GM12873 (cell line): Measurements from ENCODE around the gene SPTBN4.

Experiments
- CTCF ChIP-seq: IDR thresholded peaks from 2 replicates; pipeline ENCODE4 v1.5.1; 2012; ENCODE audit warnings: low read depth, mild to moderate bottlenecking, moderate library complexity, low read length, control low read depth; ENCODE audit not compliant: insufficient read depth; ENCODE audit errors: missing control alignments

The SPTBN4 gene

DNA sequence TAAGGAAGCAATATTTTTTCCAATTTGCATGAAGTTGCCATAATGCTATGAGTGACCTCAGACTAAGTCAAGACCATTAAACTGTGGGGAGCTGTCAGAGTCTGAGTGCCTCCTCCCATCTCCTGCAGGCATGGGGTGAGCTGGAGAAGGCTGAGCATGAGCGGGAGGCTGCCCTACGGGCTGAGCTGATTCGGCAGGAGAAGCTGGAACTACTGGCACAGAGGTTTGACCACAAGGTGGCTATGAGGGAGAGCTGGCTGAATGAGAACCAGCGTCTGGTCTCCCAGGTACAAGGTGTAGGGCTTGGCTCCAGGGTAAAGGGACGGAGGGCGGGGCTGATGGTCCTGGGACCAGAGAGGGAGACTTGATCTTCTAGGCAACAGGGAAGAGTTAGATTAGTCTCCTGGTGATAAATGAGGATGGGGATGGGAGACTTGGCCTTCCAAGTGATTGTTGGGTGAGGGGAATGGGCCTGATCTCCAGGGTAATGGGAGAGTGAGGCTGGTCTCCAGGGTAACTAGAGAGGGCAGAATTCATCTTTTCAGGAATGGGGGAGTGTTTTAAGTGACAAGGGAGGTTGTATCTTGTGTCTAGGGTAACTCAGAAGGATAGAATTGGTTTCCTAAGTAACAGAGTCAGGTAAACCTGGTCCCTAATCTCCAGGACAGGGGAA lies 36.0 kb downstream of the SPTBN4 start:
- no peak for TF ChIP-seq CTCF

DNA sequence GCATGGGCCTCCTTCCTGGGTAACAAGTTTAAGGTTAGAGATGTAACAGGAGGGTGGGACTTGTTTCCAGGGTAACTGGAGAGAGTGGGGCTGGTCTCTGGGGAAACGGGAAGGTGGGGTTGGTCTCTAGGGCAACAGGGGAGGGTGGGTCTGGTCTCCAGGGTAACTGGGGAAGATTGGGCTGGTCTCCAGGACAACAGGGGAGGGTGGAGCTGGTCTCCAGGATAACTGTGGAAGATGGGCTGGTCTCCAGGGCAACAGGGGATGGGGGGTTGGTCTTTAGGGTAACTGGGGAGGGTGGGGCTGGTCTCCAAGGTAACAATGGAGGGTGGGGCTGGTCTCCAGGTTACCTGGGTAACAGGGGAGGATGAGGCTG lies 36.5 kb downstream of the SPTBN4 start:
- TF ChIP-seq CTCF = no peak

GRCh38 chr19:40506099-40506498 lies 39.3 kb downstream of the SPTBN4 start:
- TF ChIP-seq CTCF = no peak

DNA sequence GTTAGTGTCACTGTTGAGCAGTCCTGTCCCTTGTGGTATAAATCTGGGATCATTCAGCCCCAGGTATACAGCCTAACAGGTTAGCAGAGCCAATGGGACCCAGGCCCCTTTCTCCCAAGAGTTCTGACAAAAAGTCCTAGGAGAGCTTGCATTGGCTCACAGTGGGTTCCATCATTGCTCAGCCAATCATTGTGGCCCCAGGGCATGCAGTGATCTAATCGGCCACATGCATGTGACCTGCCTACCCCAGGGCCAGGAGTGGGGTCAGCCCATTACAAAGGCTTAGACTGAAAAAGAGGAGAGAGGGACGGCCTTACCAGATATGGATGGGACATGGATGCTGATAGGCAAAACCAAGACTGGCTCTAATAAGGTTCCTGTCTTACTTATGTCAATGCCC lies 41.1 kb downstream of the SPTBN4 start:
- no peak for TF ChIP-seq CTCF

DNA sequence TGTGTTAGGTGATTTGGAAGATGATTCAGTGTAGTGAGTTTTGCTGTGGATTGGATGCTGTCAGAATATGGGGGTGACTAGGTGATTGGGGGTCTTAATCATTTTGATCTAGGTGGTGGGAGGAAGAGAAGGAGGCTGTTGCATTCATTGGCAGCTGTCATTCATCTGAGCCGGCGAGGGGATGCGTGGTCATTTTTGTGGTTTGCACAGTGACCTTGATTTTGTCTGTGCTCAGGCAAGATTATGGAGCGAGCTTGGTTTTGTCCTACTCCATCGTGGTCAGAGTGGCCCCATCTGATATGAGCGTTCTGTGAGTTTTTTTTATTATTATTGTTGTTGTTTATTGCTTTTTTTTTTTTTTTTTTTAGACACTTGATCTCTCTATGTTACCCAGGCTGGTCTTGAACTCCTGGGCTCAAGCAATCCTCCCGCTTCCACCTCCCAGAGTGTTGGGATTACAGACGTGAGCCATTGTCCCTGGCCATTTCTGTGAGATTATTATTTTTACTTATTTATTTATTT lies 42.0 kb downstream of the SPTBN4 start:
- no peak for TF ChIP-seq CTCF

DNA sequence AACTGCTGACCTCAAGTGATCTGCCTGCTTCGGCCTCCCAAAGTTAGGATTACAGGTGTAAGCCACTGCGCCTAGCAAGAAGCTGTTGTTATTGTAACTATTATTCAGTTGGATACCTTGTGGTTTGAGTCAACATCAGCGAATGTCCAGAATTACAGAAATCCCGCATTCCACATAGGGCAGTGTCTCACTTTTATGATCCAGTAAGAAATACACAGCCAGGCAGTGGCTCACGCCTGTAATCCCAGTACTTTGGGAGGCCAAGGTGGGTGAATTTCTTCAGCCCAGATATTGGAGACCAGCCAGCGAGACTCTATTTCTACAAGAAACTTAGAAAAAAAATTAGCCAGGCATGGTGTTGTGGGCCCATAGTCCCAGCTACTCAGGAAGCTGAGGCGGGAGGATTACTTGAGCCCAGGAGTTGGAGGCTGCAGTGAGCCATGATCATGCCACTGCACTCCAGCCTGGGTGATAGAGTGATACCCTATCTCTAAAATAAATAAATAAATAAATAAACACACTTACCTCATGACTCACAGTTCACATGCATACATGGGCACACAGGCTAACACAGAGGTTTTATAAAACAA lies 43.8 kb downstream of the SPTBN4 start:
- no peak for TF ChIP-seq CTCF

DNA sequence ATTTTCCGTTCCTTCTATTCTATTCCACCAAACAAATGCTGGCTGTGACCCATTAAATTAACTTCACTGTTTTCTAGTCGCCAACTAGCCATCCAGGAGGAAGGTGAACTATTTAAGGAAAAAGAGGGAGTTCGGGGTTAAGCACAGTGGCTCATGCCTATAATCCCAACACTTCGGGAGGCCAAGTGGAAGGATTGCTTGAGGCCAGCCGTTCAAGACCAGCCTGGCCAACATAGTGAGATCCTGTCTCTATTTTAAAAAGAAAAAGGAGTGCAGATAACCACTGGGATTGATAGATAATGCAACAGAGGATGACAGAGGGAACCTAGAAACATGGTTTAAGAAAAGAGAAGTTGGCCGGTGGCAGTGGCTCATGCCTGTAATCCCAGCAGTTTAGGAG lies 44.7 kb downstream of the SPTBN4 start:
- TF ChIP-seq CTCF = no peak
